HepG2 (cell line): ENCODE results near the gene ACOT8. TPM values are rescaled to one million over a fixed set of nuclear protein-coding genes. Genes with fewer than 3 reads are reported as not detected.
A peak's percentile ranks its signal among the peaks of the same experiment; 100 is the strongest.

Experiments used
- ASH2L ChIP-seq: fragments of 300-600, 200-600 bp; sonication (generic); IDR thresholded peaks from 2 replicates; pipeline ENCODE4 v1.7.0; 2017; ENCODE audit warnings: low read depth, mild to moderate bottlenecking, moderate library complexity, mixed read lengths, low read length; ENCODE audit not compliant: insufficient read length
- MTA1 ChIP-seq: sonication (generic); formaldehyde crosslinking; IDR thresholded peaks from 2 replicates; pipeline ENCODE4 v1.4.0; 2020; ENCODE audit warnings: missing genetic modification reagents, mild to moderate bottlenecking, borderline replicate concordance
- NAIF1 ChIP-seq: sonication (generic); formaldehyde crosslinking; IDR thresholded peaks from 2 replicates; pipeline ENCODE4 v1.5.0; 2020; ENCODE audit warnings: mild to moderate bottlenecking, missing genetic modification reagents, borderline replicate concordance
- PTBP1 ChIP-seq: fragments of 200-400 bp; formaldehyde crosslinking; IDR thresholded peaks from 2 replicates; pipeline ENCODE4 v1.6.1; 2018; ENCODE audit warnings: low read length, low read depth; ENCODE audit not compliant: poor library complexity, severe bottlenecking
- SP2 ChIP-seq: sonication (generic); formaldehyde crosslinking; IDR thresholded peaks from 2 replicates; pipeline ENCODE4 v1.5.1; 2020; ENCODE audit warnings: mild to moderate bottlenecking, missing genetic modification reagents
- ZBTB20 ChIP-seq: sonication (generic); formaldehyde crosslinking; IDR thresholded peaks from 2 replicates; pipeline ENCODE4 v1.8.1; 2023; ENCODE audit warnings: missing genetic modification reagents, low read depth, mild to moderate bottlenecking, borderline replicate concordance
- ZBTB42 ChIP-seq: sonication (generic); formaldehyde crosslinking; IDR thresholded peaks from 2 replicates; pipeline ENCODE4 v1.5.0; 2020; ENCODE audit warnings: mild to moderate bottlenecking, missing genetic modification reagents
- ZNF607 ChIP-seq: sonication (generic); formaldehyde crosslinking; IDR thresholded peaks from 2 replicates; pipeline ENCODE4 v1.5.1; 2020; ENCODE audit warnings: missing genetic modification reagents, mild to moderate bottlenecking, borderline replicate concordance
- ZNF768 ChIP-seq: sonication (generic); formaldehyde crosslinking; IDR thresholded peaks from 2 replicates; pipeline ENCODE4 v1.4.0; 2020; ENCODE audit warnings: missing genetic modification reagents
- polyA plus RNA-seq, 8 experiments: library from polyadenylated mRNA; depleted of rRNA in 3 of 8; stranded (reverse) in 7 of 8; unstranded in 1 of 8; fragments of >200 nt; fragmentation: Illumina TruSeq in 4 of 8; extraction: Trizol in 4 of 8; gene quantifications; 2 replicates each; pipeline versions ENCODE4 v1.2.1 to v1.2.3, GENCODE V29; 2011 to 2016; ENCODE audit warnings: low read depth in 4 of 8, missing spikeins in 1 of 8, mixed read lengths in 1 of 8; ENCODE audit not compliant: insufficient read depth in 1 of 8
- total RNA-seq, 5 experiments: library from RNA; depleted of rRNA; stranded (reverse); fragments of >200 nt; fragmentation: Illumina TruSeq; extraction: Trizol; gene quantifications; 2 replicates each; pipeline ENCODE4 v1.2.3, GENCODE V29; 2016; ENCODE audit warnings: low read depth in 1 of 5
- TF ChIP-seq, protein P1 (sequence below): sonication (generic); formaldehyde crosslinking; IDR thresholded peaks from 2 replicates; pipeline ENCODE4 v1.5.1; 2020; ENCODE audit warnings: mild to moderate bottlenecking, missing genetic modification reagents, moderate library complexity
- TF ChIP-seq, protein P2 (sequence below): sonication (generic); formaldehyde crosslinking; IDR thresholded peaks from 2 replicates; pipeline ENCODE4 v1.5.1; 2020; ENCODE audit warnings: missing genetic modification reagents, mild to moderate bottlenecking, borderline replicate concordance
- TF ChIP-seq, protein P3 (sequence below): sonication (generic); formaldehyde crosslinking; IDR thresholded peaks from 2 replicates; pipeline ENCODE4 v1.4.0; 2020; ENCODE audit warnings: missing genetic modification reagents
- TF ChIP-seq, protein P4 (sequence below): sonication (generic); formaldehyde crosslinking; IDR thresholded peaks from 2 replicates; pipeline ENCODE4 v1.5.0; 2020; ENCODE audit warnings: mild to moderate bottlenecking, missing genetic modification reagents, borderline replicate concordance

The ACOT8 gene
- total and polyA plus RNA-seq, 2 of the 13 experiments (the other 11 are each of a cell fraction or from before 2014, with no cell fraction given) = 31.4 to 45.5 TPM

DNA sequence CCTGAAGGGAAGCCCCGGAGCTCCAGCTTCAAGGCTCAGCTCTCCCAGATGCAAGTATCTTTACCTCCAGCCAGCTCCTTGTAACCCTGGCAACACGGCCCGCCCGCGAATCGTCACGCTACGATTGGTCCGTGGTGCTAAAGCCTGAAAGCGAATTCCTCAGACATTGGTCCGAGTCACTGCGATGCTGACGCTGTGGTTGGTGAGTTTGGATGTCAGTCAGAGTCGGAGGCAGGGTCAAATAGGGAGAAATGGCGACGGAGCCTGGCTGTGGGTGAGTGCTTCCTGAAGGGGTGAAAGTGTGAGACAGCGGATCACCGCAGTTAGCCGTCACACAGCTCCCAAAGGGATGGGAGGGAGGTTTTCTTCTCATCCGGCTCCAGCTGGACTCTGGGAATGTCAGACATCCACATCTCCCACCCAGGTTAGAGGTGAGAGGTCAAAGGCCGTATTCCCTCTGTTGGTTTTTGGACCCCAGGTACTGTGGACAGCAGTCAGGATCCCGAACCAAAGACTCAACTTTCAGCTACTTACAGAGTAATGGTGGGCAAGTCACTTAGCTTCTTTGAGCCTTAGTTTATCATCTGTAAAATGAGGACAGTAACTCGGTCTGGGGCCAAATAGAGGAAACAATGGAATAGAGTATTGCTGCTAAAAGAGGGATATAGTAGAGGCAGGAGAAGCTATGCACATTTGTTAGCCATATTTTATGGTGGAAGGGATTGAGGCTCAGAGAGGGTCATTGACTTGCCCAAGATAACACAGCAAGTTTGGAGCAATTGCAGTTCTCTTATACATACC lies 24.0 kb upstream of the ACOT8 start, which contains the start of gene ZSWIM1 (continued):
- peak; percentile 54; the same call in 1 of the 2 replicates for TF ChIP-seq ZNF607 (CRISPR knock-in tag)
- TF ChIP-seq SP2 (CRISPR knock-in tag) = peak; percentile 99
- TF ChIP-seq, protein P1, sequence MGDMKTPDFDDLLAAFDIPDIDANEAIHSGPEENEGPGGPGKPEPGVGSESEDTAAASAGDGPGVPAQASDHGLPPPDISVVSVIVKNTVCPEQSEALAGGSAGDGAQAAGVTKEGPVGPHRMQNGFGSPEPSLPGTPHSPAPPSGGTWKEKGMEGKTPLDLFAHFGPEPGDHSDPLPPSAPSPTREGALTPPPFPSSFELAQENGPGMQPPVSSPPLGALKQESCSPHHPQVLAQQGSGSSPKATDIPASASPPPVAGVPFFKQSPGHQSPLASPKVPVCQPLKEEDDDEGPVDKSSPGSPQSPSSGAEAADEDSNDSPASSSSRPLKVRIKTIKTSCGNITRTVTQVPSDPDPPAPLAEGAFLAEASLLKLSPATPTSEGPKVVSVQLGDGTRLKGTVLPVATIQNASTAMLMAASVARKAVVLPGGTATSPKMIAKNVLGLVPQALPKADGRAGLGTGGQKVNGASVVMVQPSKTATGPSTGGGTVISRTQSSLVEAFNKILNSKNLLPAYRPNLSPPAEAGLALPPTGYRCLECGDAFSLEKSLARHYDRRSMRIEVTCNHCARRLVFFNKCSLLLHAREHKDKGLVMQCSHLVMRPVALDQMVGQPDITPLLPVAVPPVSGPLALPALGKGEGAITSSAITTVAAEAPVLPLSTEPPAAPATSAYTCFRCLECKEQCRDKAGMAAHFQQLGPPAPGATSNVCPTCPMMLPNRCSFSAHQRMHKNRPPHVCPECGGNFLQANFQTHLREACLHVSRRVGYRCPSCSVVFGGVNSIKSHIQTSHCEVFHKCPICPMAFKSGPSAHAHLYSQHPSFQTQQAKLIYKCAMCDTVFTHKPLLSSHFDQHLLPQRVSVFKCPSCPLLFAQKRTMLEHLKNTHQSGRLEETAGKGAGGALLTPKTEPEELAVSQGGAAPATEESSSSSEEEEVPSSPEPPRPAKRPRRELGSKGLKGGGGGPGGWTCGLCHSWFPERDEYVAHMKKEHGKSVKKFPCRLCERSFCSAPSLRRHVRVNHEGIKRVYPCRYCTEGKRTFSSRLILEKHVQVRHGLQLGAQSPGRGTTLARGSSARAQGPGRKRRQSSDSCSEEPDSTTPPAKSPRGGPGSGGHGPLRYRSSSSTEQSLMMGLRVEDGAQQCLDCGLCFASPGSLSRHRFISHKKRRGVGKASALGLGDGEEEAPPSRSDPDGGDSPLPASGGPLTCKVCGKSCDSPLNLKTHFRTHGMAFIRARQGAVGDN (CRISPR knock-in tag) = peak; percentile 85
- no peak for TF ChIP-seq NAIF1 (CRISPR knock-in tag)
- TF ChIP-seq ZNF768 (CRISPR knock-in tag) = peak; percentile 87; the same call in 1 of the 2 replicates
- no peak for TF ChIP-seq PTBP1
- peak; percentile 66; the same call in 1 of the 2 replicates for TF ChIP-seq MTA1
- TF ChIP-seq, protein P2, sequence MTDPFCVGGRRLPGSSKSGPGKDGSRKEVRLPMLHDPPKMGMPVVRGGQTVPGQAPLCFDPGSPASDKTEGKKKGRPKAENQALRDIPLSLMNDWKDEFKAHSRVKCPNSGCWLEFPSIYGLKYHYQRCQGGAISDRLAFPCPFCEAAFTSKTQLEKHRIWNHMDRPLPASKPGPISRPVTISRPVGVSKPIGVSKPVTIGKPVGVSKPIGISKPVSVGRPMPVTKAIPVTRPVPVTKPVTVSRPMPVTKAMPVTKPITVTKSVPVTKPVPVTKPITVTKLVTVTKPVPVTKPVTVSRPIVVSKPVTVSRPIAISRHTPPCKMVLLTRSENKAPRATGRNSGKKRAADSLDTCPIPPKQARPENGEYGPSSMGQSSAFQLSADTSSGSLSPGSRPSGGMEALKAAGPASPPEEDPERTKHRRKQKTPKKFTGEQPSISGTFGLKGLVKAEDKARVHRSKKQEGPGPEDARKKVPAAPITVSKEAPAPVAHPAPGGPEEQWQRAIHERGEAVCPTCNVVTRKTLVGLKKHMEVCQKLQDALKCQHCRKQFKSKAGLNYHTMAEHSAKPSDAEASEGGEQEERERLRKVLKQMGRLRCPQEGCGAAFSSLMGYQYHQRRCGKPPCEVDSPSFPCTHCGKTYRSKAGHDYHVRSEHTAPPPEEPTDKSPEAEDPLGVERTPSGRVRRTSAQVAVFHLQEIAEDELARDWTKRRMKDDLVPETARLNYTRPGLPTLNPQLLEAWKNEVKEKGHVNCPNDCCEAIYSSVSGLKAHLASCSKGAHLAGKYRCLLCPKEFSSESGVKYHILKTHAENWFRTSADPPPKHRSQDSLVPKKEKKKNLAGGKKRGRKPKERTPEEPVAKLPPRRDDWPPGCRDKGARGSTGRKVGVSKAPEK (CRISPR knock-in tag) = no peak
- peak; percentile 84 for TF ChIP-seq ASH2L
- peak; percentile 28; the same call in 1 of the 2 replicates for TF ChIP-seq ZBTB20 (CRISPR knock-in tag)
- TF ChIP-seq, protein P3, sequence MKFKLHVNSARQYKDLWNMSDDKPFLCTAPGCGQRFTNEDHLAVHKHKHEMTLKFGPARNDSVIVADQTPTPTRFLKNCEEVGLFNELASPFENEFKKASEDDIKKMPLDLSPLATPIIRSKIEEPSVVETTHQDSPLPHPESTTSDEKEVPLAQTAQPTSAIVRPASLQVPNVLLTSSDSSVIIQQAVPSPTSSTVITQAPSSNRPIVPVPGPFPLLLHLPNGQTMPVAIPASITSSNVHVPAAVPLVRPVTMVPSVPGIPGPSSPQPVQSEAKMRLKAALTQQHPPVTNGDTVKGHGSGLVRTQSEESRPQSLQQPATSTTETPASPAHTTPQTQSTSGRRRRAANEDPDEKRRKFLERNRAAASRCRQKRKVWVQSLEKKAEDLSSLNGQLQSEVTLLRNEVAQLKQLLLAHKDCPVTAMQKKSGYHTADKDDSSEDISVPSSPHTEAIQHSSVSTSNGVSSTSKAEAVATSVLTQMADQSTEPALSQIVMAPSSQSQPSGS (CRISPR knock-in tag) = 0 out of 2 replicates have a peak, but pooled peaks have one; percentile 27
- TF ChIP-seq, protein P4, sequence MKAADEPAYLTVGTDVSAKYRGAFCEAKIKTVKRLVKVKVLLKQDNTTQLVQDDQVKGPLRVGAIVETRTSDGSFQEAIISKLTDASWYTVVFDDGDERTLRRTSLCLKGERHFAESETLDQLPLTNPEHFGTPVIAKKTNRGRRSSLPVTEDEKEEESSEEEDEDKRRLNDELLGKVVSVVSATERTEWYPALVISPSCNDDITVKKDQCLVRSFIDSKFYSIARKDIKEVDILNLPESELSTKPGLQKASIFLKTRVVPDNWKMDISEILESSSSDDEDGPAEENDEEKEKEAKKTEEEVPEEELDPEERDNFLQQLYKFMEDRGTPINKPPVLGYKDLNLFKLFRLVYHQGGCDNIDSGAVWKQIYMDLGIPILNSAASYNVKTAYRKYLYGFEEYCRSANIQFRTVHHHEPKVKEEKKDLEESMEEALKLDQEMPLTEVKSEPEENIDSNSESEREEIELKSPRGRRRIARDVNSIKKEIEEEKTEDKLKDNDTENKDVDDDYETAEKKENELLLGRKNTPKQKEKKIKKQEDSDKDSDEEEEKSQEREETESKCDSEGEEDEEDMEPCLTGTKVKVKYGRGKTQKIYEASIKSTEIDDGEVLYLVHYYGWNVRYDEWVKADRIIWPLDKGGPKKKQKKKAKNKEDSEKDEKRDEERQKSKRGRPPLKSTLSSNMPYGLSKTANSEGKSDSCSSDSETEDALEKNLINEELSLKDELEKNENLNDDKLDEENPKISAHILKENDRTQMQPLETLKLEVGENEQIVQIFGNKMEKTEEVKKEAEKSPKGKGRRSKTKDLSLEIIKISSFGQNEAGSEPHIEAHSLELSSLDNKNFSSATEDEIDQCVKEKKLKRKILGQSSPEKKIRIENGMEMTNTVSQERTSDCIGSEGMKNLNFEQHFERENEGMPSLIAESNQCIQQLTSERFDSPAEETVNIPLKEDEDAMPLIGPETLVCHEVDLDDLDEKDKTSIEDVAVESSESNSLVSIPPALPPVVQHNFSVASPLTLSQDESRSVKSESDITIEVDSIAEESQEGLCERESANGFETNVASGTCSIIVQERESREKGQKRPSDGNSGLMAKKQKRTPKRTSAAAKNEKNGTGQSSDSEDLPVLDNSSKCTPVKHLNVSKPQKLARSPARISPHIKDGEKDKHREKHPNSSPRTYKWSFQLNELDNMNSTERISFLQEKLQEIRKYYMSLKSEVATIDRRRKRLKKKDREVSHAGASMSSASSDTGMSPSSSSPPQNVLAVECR = peak; percentile 95
- no peak for TF ChIP-seq ZBTB42 (CRISPR knock-in tag)
